HEK293T (cell line): ENCODE data around the gene SMURF1.
"Not testable (repeated sequence)": the region's sequence is repeated elsewhere in the genome, so short reads cannot be mapped to it uniquely, and the experiment has no call there.

ENCODE experiments used
- CTCF ChIA-PET: fragments of 350-600 bp; formaldehyde crosslinking; extraction: SDS; loops from one replicate; lab custom pipeline; 2021; ENCODE audit warnings: antibody characterized with exemption, inconsistent platforms; lab: Yijun Ruan, JAX
- POLR2A ChIA-PET: fragments of 350-600 bp; formaldehyde crosslinking; extraction: SDS; loops from one replicate; lab custom pipeline; 2020; ENCODE audit warnings: antibody characterized with exemption, inconsistent platforms; lab: Yijun Ruan, JAX
- DNase-seq: peaks from one replicate; pipeline ENCODE4 v3.0.0; 2012; ENCODE audit warnings: mixed read lengths; ENCODE audit errors: extremely low spot score
- ARNT ChIP-seq: fragments of 450-650 bp; IDR thresholded peaks from 2 replicates; pipeline ENCODE4 v1.6.1; 2017; ENCODE audit warnings: mild to moderate bottlenecking
- BHLHE40 ChIP-seq: fragments of 450-650 bp; IDR thresholded peaks from 2 replicates; pipeline ENCODE4 v1.6.1; 2016; ENCODE audit warnings: mild to moderate bottlenecking, moderate library complexity, borderline replicate concordance
- CTBP1 ChIP-seq: fragments of 450-650 bp; IDR thresholded peaks from 2 replicates; pipeline ENCODE4 v1.6.1; 2016; ENCODE audit warnings: borderline replicate concordance
- ELF4 ChIP-seq: fragments of 450-650 bp; IDR thresholded peaks from 2 replicates; pipeline ENCODE4 v1.6.1; 2017; ENCODE audit warnings: antibody characterized with exemption
- FOXA1 ChIP-seq: fragments of 450-650 bp; IDR thresholded peaks from 2 replicates; pipeline ENCODE4 v1.6.1; 2016; ENCODE audit warnings: mild to moderate bottlenecking
- FOXK2 ChIP-seq: fragments of 450-650 bp; IDR thresholded peaks from 2 replicates; pipeline ENCODE4 v1.6.1; 2016; ENCODE audit warnings: mild to moderate bottlenecking
- FOXM1 ChIP-seq: fragments of 450-650 bp; IDR thresholded peaks from 2 replicates; pipeline ENCODE4 v1.6.1; 2017; ENCODE audit warnings: mild to moderate bottlenecking, borderline replicate concordance
- HDGF ChIP-seq: fragments of 450-650 bp; IDR thresholded peaks from 2 replicates; pipeline ENCODE4 v1.6.1; 2017; ENCODE audit warnings: antibody characterized with exemption, borderline replicate concordance
- L3MBTL2 ChIP-seq: fragments of 450-650 bp; conservative IDR thresholded peaks from 2 replicates; pipeline ENCODE4 v1.6.1; 2016; ENCODE audit warnings: mild to moderate bottlenecking
- LEF1 ChIP-seq: fragments of 450-650 bp; IDR thresholded peaks from 2 replicates; pipeline ENCODE4 v1.6.1; 2017; ENCODE audit warnings: mild to moderate bottlenecking, borderline replicate concordance
- NFRKB ChIP-seq: fragments of 450-650 bp; IDR thresholded peaks from 2 replicates; pipeline ENCODE4 v1.6.1; 2016; ENCODE audit warnings: mild to moderate bottlenecking, moderate library complexity
- PKNOX1 ChIP-seq: fragments of 450-650 bp; IDR thresholded peaks from 2 replicates; pipeline ENCODE4 v1.6.1; 2016
- SP1 ChIP-seq: fragments of 450-650 bp; IDR thresholded peaks from 2 replicates; pipeline ENCODE4 v1.6.1; 2017
- SUZ12 ChIP-seq: fragments of 450-650 bp; IDR thresholded peaks from 2 replicates; pipeline ENCODE4 v1.6.1; 2016; ENCODE audit warnings: mild to moderate bottlenecking
- TARDBP ChIP-seq: fragments of 450-650 bp; IDR thresholded peaks from 2 replicates; pipeline ENCODE4 v1.6.1; 2016
- ZNF384 ChIP-seq: fragments of 450-650 bp; IDR thresholded peaks from 2 replicates; pipeline ENCODE4 v1.6.1; 2016

Gene SMURF1

GRCh38 chr7:99170065-99170729 is 26.3 kb upstream of the SMURF1 start:
- TF ChIP-seq FOXA1 (no peak), NFRKB (no peak)
- POLR2A ChIA-PET, result no interaction called here
- CTCF ChIA-PET, result no interaction called here

DNA sequence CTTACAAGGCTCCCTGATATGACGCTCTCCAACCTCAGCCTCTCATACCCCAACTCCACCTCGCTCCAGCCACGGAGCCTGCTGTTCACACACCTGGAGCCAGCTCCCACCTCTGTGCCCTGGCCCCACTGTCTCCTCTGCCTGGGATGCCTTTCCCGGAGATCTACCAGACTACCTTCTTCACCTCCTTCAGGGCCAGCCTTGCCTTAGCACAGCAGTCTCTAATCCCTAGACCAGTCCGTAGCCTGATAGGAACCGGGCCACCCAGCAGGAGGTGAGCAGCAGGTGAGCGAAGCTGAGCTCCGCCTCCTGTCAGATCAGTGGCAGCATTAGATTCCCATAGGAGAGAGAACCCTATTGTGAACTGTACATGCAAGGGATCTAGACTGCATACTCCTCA is 23.2 kb upstream of the SMURF1 start:
- no peak for DNase-seq
- TF ChIP-seq NFRKB (no peak), ZNF384 (no peak), SP1 (no peak), FOXK2 (no peak), PKNOX1 (no peak), LEF1 (no peak), TARDBP (no peak), ELF4 (no peak), FOXA1 (no peak), SUZ12 (no peak), CTBP1 (no peak), ARNT (no peak), BHLHE40 (no peak), L3MBTL2 (no peak), HDGF (no peak)
- CTCF ChIA-PET, result no interaction called here
- POLR2A ChIA-PET, result no interaction called here

More at GRCh38 chr7:99170065-99170729, 26.3 kb upstream of the SMURF1 start:
- DNase-seq, result no peak

DNA sequence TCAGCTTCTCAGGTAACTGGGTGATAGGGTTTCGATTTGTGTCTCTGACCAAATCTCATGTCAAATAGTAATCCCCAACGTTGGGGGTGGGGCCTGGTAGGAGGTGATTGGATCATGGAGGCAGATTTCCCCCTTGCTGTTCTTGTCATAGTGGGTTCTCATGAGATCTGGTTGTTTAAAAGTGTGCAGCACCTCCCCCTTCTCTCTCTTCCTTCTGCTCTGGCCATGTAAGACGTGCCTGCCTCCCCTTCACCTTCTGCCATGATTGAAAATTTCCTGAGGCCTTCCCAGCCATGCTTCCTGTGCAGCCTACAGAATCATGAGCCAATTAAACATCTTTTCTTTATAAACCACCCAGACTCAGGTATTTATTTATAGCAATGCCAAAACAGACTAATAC is 21.9 kb upstream of the SMURF1 start:
- no peak for DNase-seq
- ChIA-PET CTCF (no interaction called here), POLR2A (no interaction called here)
- TF ChIP-seq SP1 (no peak), NFRKB (no peak), ZNF384 (no peak), ARNT (no peak), ELF4 (no peak), BHLHE40 (no peak), FOXM1 (no peak)

DNA sequence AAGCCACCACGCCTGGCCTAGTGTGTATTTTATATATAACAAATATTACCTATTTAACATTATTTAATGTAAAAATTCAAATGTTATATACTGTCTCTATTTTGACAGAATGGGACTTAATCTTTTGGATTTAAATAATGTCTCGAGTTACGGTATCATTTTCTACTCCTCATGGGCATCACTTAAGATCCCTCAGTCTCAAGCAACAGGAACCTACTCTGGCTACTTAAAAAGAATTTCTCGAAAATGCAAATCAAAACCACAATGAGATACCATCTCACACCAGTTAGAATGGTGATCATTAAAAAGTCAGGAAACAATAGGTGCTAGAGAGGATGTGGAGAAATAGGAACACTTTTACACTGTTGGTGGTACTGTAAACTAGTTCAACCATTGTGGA is 19.8 kb upstream of the SMURF1 start:
- CTCF ChIA-PET, DNase-seq, POLR2A ChIA-PET: not testable (repeated sequence)

DNA sequence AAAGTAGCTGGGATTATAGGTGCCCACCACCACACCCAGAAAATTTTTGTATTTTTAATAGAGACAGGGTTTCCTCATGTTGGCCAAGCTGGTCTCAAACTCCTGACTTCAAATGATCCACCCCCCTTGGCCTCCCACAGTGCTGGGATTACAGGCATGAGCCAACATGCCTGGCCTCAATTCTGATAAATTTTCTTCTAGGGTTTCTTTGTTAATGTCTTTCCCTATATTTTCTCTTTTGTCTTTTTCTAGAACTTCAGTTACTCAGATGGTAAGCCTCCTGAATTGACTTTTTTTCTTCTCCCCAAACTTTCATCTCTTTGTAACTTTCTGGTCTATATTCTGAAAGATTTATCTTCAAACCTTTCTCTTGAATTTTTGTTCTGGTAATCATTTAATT is 12.7 kb upstream of the SMURF1 start:
- POLR2A ChIA-PET, result no interaction called here

DNA sequence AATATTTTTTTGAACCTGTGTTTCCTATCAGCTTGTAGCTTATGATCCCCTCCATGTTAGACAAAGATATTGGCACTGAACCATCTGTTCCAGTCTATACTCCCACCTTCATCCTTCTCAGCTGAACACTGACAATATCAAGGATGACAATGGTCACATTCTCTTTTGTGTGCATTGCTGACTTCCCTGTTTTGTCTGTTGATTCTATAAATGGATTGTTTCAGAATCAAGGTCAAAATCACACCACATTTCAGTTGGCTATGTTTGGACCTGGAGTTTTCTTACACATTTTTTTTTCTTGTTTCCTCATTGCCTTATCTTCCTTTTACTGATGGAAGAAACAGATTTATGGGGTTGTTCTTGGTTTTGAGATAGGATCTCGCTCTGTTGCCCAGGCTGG is 11.3 kb upstream of the SMURF1 start:
- POLR2A ChIA-PET, result no interaction called here
- TF ChIP-seq ZNF384, result no peak
- no peak for TF ChIP-seq ELF4
- no peak for TF ChIP-seq L3MBTL2
- TF ChIP-seq ARNT, result no peak
- TF ChIP-seq BHLHE40, result no peak
- TF ChIP-seq NFRKB, result no peak
- TF ChIP-seq LEF1, result no peak
- TF ChIP-seq PKNOX1, result no peak
- TF ChIP-seq FOXA1, result no peak
- no peak for TF ChIP-seq CTBP1
- no peak for TF ChIP-seq FOXM1
- no peak for TF ChIP-seq SP1
- no peak for TF ChIP-seq HDGF

More for the DNA sequence above, 12.7 kb upstream of the SMURF1 start:
- TF ChIP-seq BHLHE40 (no peak), ZNF384 (no peak), HDGF (no peak), NFRKB (no peak), FOXA1 (no peak), FOXK2 (no peak), SP1 (no peak), CTBP1 (no peak), SUZ12 (no peak), LEF1 (no peak), FOXM1 (no peak), L3MBTL2 (no peak), ARNT (no peak), PKNOX1 (no peak)
- no peak for DNase-seq
- CTCF ChIA-PET, result no interaction called here

GRCh38 chr7:99146979-99147378 is 3.1 kb upstream of the SMURF1 start:
- DNase-seq, result no peak
- ChIA-PET CTCF (no interaction called here), POLR2A (no interaction called here)
- TF ChIP-seq FOXK2 (no peak), SUZ12 (no peak), TARDBP (no peak), NFRKB (no peak), FOXM1 (no peak), BHLHE40 (no peak), PKNOX1 (no peak), SP1 (no peak), ARNT (no peak), ZNF384 (no peak), FOXA1 (no peak)

More for the DNA sequence above, 11.3 kb upstream of the SMURF1 start:
- DNase-seq, result no peak
- CTCF ChIA-PET, result no interaction called here
